ENCODE data around the gene SLC30A1. TPM values are rescaled to one million over a fixed set of nuclear protein-coding genes. Genes with fewer than 3 reads are reported as not detected.

SLC30A1 gene
- polyA plus RNA-seq, 1 donor from 2014 or later, result 6.5 TPM

GRCh38 chr1:211537253-211537652 is 41.7 kb downstream of the SLC30A1 start:
- no peaks in the 10 kb centered on the region for H4K20me1 ChIP-seq (ENCODE audit: insufficient read depth)
- no peaks in the 10 kb centered on the region for H3K27me3 ChIP-seq (ENCODE audit: insufficient read depth, low read depth, low read length)
- H3K9me2 ChIP-seq (ENCODE audit: insufficient read depth, low read length), result no peaks in the 10 kb centered on the region
- no peaks in the 10 kb centered on the region for H3F3A ChIP-seq (ENCODE audit: insufficient read depth, low read length, poor library complexity, severe bottlenecking)
- no peak overlapping the region for H3K9ac ChIP-seq (ENCODE audit: low read length)
- H3K79me2 ChIP-seq (replicated peaks; ENCODE audit: insufficient read depth, low read length), result no peaks in the 10 kb centered on the region
- no peak overlapping the region for H3K4me2 ChIP-seq (ENCODE audit: low read length)
- H3K27ac ChIP-seq (ENCODE audit: low read length), result no peak overlapping the region
- H3K9me3 ChIP-seq (ENCODE audit: low read length), result no peaks in the 10 kb centered on the region
- no peaks in the 10 kb centered on the region for H3K36me3 ChIP-seq (ENCODE audit: insufficient read depth, low read length)
- no peak for TF ChIP-seq CTCF (IDR thresholded peaks at IDR 0.05; ENCODE audit: poor library complexity, severe bottlenecking)
- TF ChIP-seq RAD21 (conservative IDR thresholded peaks at IDR 0.05), result no peak
- no peak for TF ChIP-seq POLR2AphosphoS5 (IDR thresholded peaks at IDR 0.05)
- no peak for TF ChIP-seq EZH2 (IDR thresholded peaks at IDR 0.05; ENCODE audit: borderline replicate concordance, insufficient read depth, low read length, poor library complexity, severe bottlenecking)
- no peak for TF ChIP-seq TAF1 (IDR thresholded peaks at IDR 0.05; ENCODE audit: low read depth)
- no peak for TF ChIP-seq REST (IDR thresholded peaks at IDR 0.05; ENCODE audit: borderline replicate concordance)
- no peak for TF ChIP-seq SMC3 (conservative IDR thresholded peaks at IDR 0.05; ENCODE audit: poor library complexity)
- TF ChIP-seq MXI1 (conservative IDR thresholded peaks at IDR 0.05; ENCODE audit: poor library complexity, severe bottlenecking), result no peak
- no peak for TF ChIP-seq EP300 (conservative IDR thresholded peaks at IDR 0.05; ENCODE audit: poor library complexity, severe bottlenecking)
- no peak overlapping the region for H3K4me3 ChIP-seq (ENCODE audit: low read length)
- no peak overlapping the region for H2AFZ ChIP-seq (ENCODE audit: low read depth, low read length)

- Histone ChIP-seq H3K9ac (ENCODE audit: low read length) (no peak overlapping the region), H3F3A (ENCODE audit: insufficient read depth, low read length, poor library complexity, severe bottlenecking) (no peaks in the 10 kb centered on the region), H3K9me3 (ENCODE audit: low read length) (no peaks in the 10 kb centered on the region), H3K4me2 (ENCODE audit: low read length) (no peak overlapping the region), H3K36me3 (ENCODE audit: insufficient read depth, low read length) (no peaks in the 10 kb centered on the region), H3K79me2 (replicated peaks; ENCODE audit: insufficient read depth, low read length) (no peaks in the 10 kb centered on the region), H3K27ac (ENCODE audit: low read length) (no peak overlapping the region), H2AFZ (ENCODE audit: low read depth, low read length) (no peak overlapping the region), H3K9me2 (ENCODE audit: insufficient read depth, low read length) (no peaks in the 10 kb centered on the region), H3K4me3 (ENCODE audit: low read length) (no peak overlapping the region), H4K20me1 (ENCODE audit: insufficient read depth) (no peaks in the 10 kb centered on the region), H3K27me3 (ENCODE audit: insufficient read depth, low read depth, low read length) (no peaks in the 10 kb centered on the region)
- no peak for TF ChIP-seq EP300 (conservative IDR thresholded peaks at IDR 0.05; ENCODE audit: poor library complexity, severe bottlenecking)
- TF ChIP-seq CTCF (IDR thresholded peaks at IDR 0.05; ENCODE audit: poor library complexity, severe bottlenecking), result no peak
- no peak for TF ChIP-seq REST (IDR thresholded peaks at IDR 0.05; ENCODE audit: borderline replicate concordance)
- no peak for TF ChIP-seq POLR2AphosphoS5 (IDR thresholded peaks at IDR 0.05)
- TF ChIP-seq SMC3 (conservative IDR thresholded peaks at IDR 0.05; ENCODE audit: poor library complexity), result no peak
- no peak for TF ChIP-seq RAD21 (conservative IDR thresholded peaks at IDR 0.05)
- no peak for TF ChIP-seq EZH2 (IDR thresholded peaks at IDR 0.05; ENCODE audit: borderline replicate concordance, insufficient read depth, low read length, poor library complexity, severe bottlenecking)
- TF ChIP-seq TAF1 (IDR thresholded peaks at IDR 0.05; ENCODE audit: low read depth), result no peak
- no peak for TF ChIP-seq MXI1 (conservative IDR thresholded peaks at IDR 0.05; ENCODE audit: poor library complexity, severe bottlenecking)
Observed at GRCh38 chr1:211536606-211537005, 42.4 kb downstream of the SLC30A1 start.

Measured in neural cell (in vitro differentiated cells).